Neural progenitor cell (in vitro differentiated cells): Measurements from ENCODE around the gene CALN1.

ENCODE experiments used
- EZH2 ChIP-seq: fragments of 200-600 bp; sonication (generic); IDR thresholded peaks from 2 replicates; pipeline ENCODE4 v1.6.1; 2017; ENCODE audit warnings: antibody characterized with exemption, mild to moderate bottlenecking, moderate library complexity
- EZH2phosphoT487 ChIP-seq: fragments of 200-600 bp; sonication (generic); IDR thresholded peaks from 2 replicates; pipeline ENCODE4 v1.6.1; 2017; ENCODE audit warnings: antibody characterized with exemption
- TF ChIP-seq, protein P1 (sequence below): fragments of 200-600 bp; sonication (generic); IDR thresholded peaks from 2 replicates; pipeline ENCODE4 v1.5.1; 2017; ENCODE audit warnings: antibody characterized with exemption, mild to moderate bottlenecking

DNA sequence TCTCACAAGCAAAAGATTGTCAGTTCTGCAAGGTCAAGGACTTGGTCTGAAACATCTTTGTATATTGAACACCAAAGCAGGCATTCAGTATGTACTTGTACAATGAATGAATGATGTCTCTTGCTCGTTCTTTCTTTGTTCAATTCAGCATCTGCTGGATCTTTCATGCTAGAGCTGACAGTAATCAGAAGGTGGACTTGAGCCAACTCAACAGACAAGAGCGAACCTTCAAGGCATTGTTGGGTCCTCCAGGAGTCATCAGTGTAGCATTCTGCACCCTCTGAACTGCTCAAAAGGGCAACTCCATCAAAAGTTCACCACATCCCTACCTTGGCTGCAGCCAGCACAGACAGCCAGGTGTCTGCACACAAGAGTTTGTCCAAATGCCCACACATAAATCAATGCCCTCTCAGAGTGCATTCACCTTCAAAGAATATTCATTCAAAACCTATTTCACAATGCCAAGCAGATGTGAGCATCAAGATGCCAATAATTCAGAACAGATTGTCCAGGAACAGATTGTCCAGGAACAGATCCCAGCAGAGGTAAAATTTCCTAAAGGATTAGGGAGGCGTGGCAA lies 386.7 kb downstream of the CALN1 start:
- TF ChIP-seq, protein P1, sequence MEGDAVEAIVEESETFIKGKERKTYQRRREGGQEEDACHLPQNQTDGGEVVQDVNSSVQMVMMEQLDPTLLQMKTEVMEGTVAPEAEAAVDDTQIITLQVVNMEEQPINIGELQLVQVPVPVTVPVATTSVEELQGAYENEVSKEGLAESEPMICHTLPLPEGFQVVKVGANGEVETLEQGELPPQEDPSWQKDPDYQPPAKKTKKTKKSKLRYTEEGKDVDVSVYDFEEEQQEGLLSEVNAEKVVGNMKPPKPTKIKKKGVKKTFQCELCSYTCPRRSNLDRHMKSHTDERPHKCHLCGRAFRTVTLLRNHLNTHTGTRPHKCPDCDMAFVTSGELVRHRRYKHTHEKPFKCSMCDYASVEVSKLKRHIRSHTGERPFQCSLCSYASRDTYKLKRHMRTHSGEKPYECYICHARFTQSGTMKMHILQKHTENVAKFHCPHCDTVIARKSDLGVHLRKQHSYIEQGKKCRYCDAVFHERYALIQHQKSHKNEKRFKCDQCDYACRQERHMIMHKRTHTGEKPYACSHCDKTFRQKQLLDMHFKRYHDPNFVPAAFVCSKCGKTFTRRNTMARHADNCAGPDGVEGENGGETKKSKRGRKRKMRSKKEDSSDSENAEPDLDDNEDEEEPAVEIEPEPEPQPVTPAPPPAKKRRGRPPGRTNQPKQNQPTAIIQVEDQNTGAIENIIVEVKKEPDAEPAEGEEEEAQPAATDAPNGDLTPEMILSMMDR = no peak
- no peak for TF ChIP-seq EZH2phosphoT487
- TF ChIP-seq EZH2 = no peak
